ENCODE results near the gene LCA5.
A peak's percentile ranks its signal among the peaks of the same experiment; 100 is the strongest.
"Not testable (repeated sequence)": the region's sequence is repeated elsewhere in the genome, so short reads cannot be mapped to it uniquely, and the experiment has no call there.

The LCA5 gene

GRCh38 chr6:79536954-79537747 is at the start of gene LCA5:
Gene LCA5 (minus strand): TSS chr6:79537430. CDS start chr6:79518894, 18,536 bp downstream.
- DNase-seq: peak; percentile 89 to 92

GRCh38 chr6:79586548-79586947 is 49.3 kb upstream of the LCA5 start:
- DNase-seq: peak; percentile 2

GRCh38 chr6:79584332-79584731 is 47.1 kb upstream of the LCA5 start:
- DNase-seq: no peak

- DNase-seq: not testable (repeated sequence)
Observed at GRCh38 chr6:79577926-79578325, 40.7 kb upstream of the LCA5 start.

GRCh38 chr6:79574630-79575225 is 37.5 kb upstream of the LCA5 start:
- DNase-seq: no peak

- no peak for DNase-seq
Observed at GRCh38 chr6:79574174-79574573, 36.9 kb upstream of the LCA5 start.

- DNase-seq: no peak
Observed at GRCh38 chr6:79571030-79571367, 33.8 kb upstream of the LCA5 start.

GRCh38 chr6:79570129-79571029 is 33.1 kb upstream of the LCA5 start:
- DNase-seq: peak; percentile 31 to 52

- DNase-seq: no peak
Observed at GRCh38 chr6:79568996-79569395, 31.8 kb upstream of the LCA5 start.

GRCh38 chr6:79564636-79565035 is 27.4 kb upstream of the LCA5 start:
- DNase-seq: no peak

- no peak for DNase-seq
Observed at GRCh38 chr6:79559706-79560105, 22.5 kb upstream of the LCA5 start.

GRCh38 chr6:79557673-79558467 is 20.6 kb upstream of the LCA5 start:
- no peak for DNase-seq

GRCh38 chr6:79554305-79554704 is 17.1 kb upstream of the LCA5 start:
- DNase-seq: no peak

GRCh38 chr6:79551401-79551800 is 14.2 kb upstream of the LCA5 start:
- no peak for DNase-seq

- no peak for DNase-seq
Observed at GRCh38 chr6:79548304-79548703, 11.1 kb upstream of the LCA5 start.

GRCh38 chr6:79546186-79546585 is 9.0 kb upstream of the LCA5 start:
- no peak for DNase-seq

GRCh38 chr6:79544939-79545450 is 7.8 kb upstream of the LCA5 start:
- DNase-seq: peak; percentile 69 to 74

GRCh38 chr6:79544299-79544927 is 7.2 kb upstream of the LCA5 start:
- no peak for DNase-seq

GRCh38 chr6:79543886-79544285 is 6.7 kb upstream of the LCA5 start:
- no peak for DNase-seq

GRCh38 chr6:79543411-79543810 is 6.2 kb upstream of the LCA5 start:
- DNase-seq: no peak

- no peak for DNase-seq
Observed at GRCh38 chr6:79538106-79538971, 1.1 kb upstream of the LCA5 start.
